ENCODE data around the gene XYLB. TPM values are rescaled to one million over a fixed set of nuclear protein-coding genes. Genes with fewer than 3 reads are reported as not detected.

Gene XYLB
- total RNA-seq, 1 donor from 2014 or later = 1.9 TPM

DNA sequence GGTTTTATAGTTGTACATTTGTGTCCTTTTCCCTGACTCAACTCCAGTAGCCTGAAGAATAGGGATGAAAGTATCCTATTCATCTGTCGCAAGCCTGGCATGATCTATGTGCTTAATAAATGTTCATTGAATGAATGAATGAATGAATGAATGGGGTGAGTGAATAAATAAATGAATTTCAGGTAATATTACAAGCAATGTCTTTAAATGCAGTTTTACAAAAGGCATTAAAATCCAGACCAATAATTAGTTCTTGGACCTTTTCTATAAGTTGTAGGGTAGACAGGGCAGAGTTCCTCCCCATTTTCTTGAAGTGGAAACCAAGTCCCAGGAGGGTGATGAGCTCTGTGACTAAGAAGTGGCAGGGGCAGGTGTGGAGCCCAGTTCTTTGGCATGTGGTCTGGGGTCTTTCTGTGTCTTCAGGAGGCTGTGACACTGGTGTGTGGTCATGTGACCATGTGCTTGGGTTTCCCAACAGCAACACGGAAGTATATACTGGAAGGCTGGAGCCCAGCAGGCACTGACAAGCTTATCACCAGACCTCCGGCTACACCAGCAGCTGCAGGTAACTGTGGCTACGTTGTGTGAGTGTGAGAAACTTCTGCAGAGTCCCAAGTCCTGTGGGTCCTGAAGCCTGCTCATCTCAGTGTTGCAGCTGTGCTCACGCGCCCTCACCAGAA lies 18.3 kb downstream of the XYLB start:
- Histone ChIP-seq H3K4me3 (ENCODE audit: low read depth, low read length) (no peak overlapping the region), H3K36me3 (ENCODE audit: control insufficient read depth, insufficient read depth, low read length) (no peaks in the 10 kb centered on the region), H3K27me3 (ENCODE audit: control insufficient read depth, insufficient read depth, low read length) (no peaks in the 10 kb centered on the region)
- no peak for DNase-seq (ENCODE audit: low read depth)
- no peak for TF ChIP-seq CTCF (IDR thresholded peaks at IDR 0.05; ENCODE audit: insufficient read depth, low read length, poor library complexity, severe bottlenecking)

DNA sequence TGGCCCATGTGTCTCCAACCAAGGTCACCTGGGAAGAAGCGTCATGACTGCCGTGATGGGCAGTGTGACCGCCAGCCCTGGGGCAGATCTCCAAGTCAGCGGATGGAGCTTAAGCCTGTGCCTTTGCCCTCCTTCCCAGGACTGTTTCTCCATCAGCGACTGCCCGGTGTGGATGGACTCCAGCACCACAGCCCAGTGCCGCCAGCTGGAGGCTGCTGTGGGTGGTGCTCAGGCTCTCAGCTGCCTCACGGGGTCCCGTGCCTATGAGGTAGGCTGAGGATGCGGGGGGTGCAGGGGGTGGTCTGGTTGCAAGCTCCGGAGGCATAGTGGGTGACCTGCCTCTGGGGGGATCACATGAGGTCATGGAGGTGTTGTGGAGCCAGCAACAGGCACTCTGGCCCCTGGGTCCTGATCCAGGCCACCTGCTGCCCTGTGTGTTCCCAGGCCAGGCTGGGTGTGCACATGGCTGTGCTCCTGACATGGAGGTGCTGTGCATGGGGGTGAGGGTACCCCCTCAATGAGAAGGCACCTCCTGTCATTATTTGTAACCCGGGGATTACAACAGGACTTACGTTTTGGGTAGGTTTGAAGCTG lies 19.0 kb downstream of the XYLB start:
- no peak for TF ChIP-seq CTCF (IDR thresholded peaks at IDR 0.05; ENCODE audit: insufficient read depth, low read length, poor library complexity, severe bottlenecking)
- Histone ChIP-seq H3K4me3 (ENCODE audit: low read depth, low read length) (no peak overlapping the region), H3K27me3 (ENCODE audit: control insufficient read depth, insufficient read depth, low read length) (no peaks in the 10 kb centered on the region), H3K36me3 (ENCODE audit: control insufficient read depth, insufficient read depth, low read length) (no peaks in the 10 kb centered on the region)
- DNase-seq (ENCODE audit: low read depth) = no peak

- H3K4me3 ChIP-seq (ENCODE audit: low read depth, low read length) = no peak overlapping the region
- no peak for TF ChIP-seq CTCF (IDR thresholded peaks at IDR 0.05; ENCODE audit: insufficient read depth, low read length, poor library complexity, severe bottlenecking)
- no peaks in the 10 kb centered on the region for H3K36me3 ChIP-seq (ENCODE audit: control insufficient read depth, insufficient read depth, low read length)
- H3K27me3 ChIP-seq (ENCODE audit: control insufficient read depth, insufficient read depth, low read length) = no peaks in the 10 kb centered on the region
- DNase-seq (ENCODE audit: low read depth) = no peak
These were observed 19.5 kb downstream of the XYLB start for GRCh38 chr3:38366082-38366481.

DNA sequence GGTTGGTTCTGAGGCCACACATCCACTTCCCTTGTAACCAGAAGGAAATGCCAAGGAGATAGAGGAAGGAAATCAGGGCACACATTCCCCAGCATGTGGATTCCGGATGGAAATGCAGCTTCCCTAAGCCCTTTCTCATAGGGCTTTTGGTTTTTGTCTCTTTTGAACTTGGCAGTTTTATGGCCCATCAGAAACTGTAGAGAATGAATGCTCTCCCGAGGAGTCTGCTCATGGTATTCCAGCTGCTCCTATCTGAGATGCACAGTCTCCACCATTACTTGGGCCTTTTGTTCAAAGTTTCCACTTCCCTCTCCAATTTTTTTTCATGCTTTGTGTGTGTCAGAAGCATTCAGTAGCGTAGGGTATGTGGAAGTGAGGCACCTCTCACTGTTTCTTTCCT lies 21.2 kb downstream of the XYLB start:
- TF ChIP-seq CTCF (IDR thresholded peaks at IDR 0.05; ENCODE audit: insufficient read depth, low read length, poor library complexity, severe bottlenecking) = no peak
- no peak overlapping the region for H3K4me3 ChIP-seq (ENCODE audit: low read depth, low read length)
- DNase-seq (ENCODE audit: low read depth) = no peak
- H3K27me3 ChIP-seq (ENCODE audit: control insufficient read depth, insufficient read depth, low read length) = no peaks in the 10 kb centered on the region
- H3K36me3 ChIP-seq (ENCODE audit: control insufficient read depth, insufficient read depth, low read length) = no peaks in the 10 kb centered on the region

GRCh38 chr3:38368238-38368637 lies 21.7 kb downstream of the XYLB start:
- H3K27me3 ChIP-seq (ENCODE audit: control insufficient read depth, insufficient read depth, low read length) = no peaks in the 10 kb centered on the region
- H3K36me3 ChIP-seq (ENCODE audit: control insufficient read depth, insufficient read depth, low read length) = no peaks in the 10 kb centered on the region
- DNase-seq (ENCODE audit: low read depth) = no peak
- H3K4me3 ChIP-seq (ENCODE audit: low read depth, low read length) = no peak overlapping the region
- TF ChIP-seq CTCF (IDR thresholded peaks at IDR 0.05; ENCODE audit: insufficient read depth, low read length, poor library complexity, severe bottlenecking) = no peak

- no peak for DNase-seq (ENCODE audit: low read depth)
- Histone ChIP-seq H3K4me3 (ENCODE audit: low read depth, low read length) (no peak overlapping the region), H3K27me3 (ENCODE audit: control insufficient read depth, insufficient read depth, low read length) (no peaks in the 10 kb centered on the region), H3K36me3 (ENCODE audit: control insufficient read depth, insufficient read depth, low read length) (no peaks in the 10 kb centered on the region)
- TF ChIP-seq CTCF (IDR thresholded peaks at IDR 0.05; ENCODE audit: insufficient read depth, low read length, poor library complexity, severe bottlenecking) = no peak
These were observed 22.6 kb downstream of the XYLB start for GRCh38 chr3:38369186-38369585.
